HPDE6-E6E7 (cell line): ENCODE data around the gene RFC5.
"Not testable (repeated sequence)": the region's sequence is repeated elsewhere in the genome, so short reads cannot be mapped to it uniquely, and the experiment has no call there.

Experiments used
- DNase-seq: peaks from one replicate; pipeline ENCODE4 v3.0.0; 2011; ENCODE audit warnings: missing footprints; ENCODE audit errors: extremely low spot score

Gene RFC5

GRCh38 chr12:118052324-118053070, 36.0 kb downstream of the RFC5 start:
- DNase-seq, result peak; percentile 97

GRCh38 chr12:118053071-118053985, 36.8 kb downstream of the RFC5 start:
- DNase-seq, result no peak

GRCh38 chr12:118055144-118055557, 38.6 kb downstream of the RFC5 start:
- no peak for DNase-seq

GRCh38 chr12:118055865-118056773, 39.6 kb downstream of the RFC5 start:
- no peak for DNase-seq

- no peak for DNase-seq
Measured at GRCh38 chr12:118058227-118058626, 41.7 kb downstream of the RFC5 start.

GRCh38 chr12:118058881-118059280, 42.4 kb downstream of the RFC5 start:
- no peak for DNase-seq

GRCh38 chr12:118059341-118060191, 43.1 kb downstream of the RFC5 start:
- no peak for DNase-seq

GRCh38 chr12:118060301-118061010, 44.0 kb downstream of the RFC5 start:
- DNase-seq, result peak; percentile 44

- peak; percentile 20 for DNase-seq
Measured at GRCh38 chr12:118061011-118061872, 44.7 kb downstream of the RFC5 start, which contains the start of gene WSB2. Gene WSB2, minus strand, starts transcription at chr12:118061179. Its CDS starts 131 bp downstream, at chr12:118061048.

- peak; percentile 35 for DNase-seq
Measured at GRCh38 chr12:118061873-118062843, 45.7 kb downstream of the RFC5 start.

GRCh38 chr12:118063576-118064391, 47.3 kb downstream of the RFC5 start:
- no peak for DNase-seq

GRCh38 chr12:118064608-118065007, 48.1 kb downstream of the RFC5 start:
- DNase-seq, result no peak

GRCh38 chr12:118065380-118065779, 48.9 kb downstream of the RFC5 start:
- DNase-seq, result no peak

- DNase-seq, result no peak
Measured at GRCh38 chr12:118068445-118068844, 51.9 kb downstream of the RFC5 start.

GRCh38 chr12:118070650-118071049, 54.1 kb downstream of the RFC5 start:
- no peak for DNase-seq

- DNase-seq, result no peak
Measured at GRCh38 chr12:118073768-118074167, 57.3 kb downstream of the RFC5 start.

- not testable (repeated sequence) for DNase-seq
Measured at GRCh38 chr12:118081521-118081920, 65.0 kb downstream of the RFC5 start.
